Measurements from ENCODE around the gene UFD1.

DNA sequence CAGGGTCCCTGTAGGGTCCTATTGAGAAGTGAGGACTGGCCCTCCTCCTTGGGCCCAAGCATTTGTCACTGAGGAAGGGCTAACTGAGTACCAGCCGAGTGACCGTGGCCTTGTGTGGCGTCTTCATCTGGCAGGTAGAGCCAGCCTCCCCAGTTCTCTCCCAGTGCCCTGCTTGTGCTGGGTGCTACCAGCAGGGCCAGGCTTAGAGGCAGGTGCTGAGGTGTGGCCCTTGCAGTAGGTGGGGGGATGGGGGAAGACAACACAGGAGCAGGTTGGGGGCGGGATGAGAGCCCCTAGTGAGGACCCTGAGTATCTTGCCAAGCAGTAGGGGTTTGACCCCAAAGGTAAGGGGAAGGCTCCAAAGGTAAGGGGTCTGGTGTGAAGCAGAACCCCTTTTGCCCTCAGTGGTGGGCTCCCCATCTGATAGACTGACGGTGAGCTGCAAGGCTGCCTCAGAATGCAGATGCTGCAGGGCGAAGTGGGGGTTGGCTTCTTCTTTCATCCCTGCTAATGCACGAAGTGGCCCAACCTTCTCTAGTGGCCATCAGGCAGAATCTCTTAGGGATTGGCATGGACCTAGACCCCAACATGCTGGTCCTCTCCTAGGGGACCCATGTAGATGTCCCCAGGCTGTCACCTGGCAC, 20.4 kb upstream of the UFD1 start:
- TF ChIP-seq, protein P1, sequence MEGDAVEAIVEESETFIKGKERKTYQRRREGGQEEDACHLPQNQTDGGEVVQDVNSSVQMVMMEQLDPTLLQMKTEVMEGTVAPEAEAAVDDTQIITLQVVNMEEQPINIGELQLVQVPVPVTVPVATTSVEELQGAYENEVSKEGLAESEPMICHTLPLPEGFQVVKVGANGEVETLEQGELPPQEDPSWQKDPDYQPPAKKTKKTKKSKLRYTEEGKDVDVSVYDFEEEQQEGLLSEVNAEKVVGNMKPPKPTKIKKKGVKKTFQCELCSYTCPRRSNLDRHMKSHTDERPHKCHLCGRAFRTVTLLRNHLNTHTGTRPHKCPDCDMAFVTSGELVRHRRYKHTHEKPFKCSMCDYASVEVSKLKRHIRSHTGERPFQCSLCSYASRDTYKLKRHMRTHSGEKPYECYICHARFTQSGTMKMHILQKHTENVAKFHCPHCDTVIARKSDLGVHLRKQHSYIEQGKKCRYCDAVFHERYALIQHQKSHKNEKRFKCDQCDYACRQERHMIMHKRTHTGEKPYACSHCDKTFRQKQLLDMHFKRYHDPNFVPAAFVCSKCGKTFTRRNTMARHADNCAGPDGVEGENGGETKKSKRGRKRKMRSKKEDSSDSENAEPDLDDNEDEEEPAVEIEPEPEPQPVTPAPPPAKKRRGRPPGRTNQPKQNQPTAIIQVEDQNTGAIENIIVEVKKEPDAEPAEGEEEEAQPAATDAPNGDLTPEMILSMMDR (IDR thresholded peaks at IDR 0.05): no peak
- no peak for TF ChIP-seq POLR2A (IDR thresholded peaks at IDR 0.05)
